Measurements from ENCODE around the gene MARVELD2.
"Not testable (repeated sequence)": the region's sequence is repeated elsewhere in the genome, so short reads cannot be mapped to it uniquely, and the experiment has no call there.

The MARVELD2 gene

GRCh38 chr5:69450527-69450926 is 35.6 kb downstream of the MARVELD2 start:
- DNase-seq: not testable (repeated sequence)

DNA sequence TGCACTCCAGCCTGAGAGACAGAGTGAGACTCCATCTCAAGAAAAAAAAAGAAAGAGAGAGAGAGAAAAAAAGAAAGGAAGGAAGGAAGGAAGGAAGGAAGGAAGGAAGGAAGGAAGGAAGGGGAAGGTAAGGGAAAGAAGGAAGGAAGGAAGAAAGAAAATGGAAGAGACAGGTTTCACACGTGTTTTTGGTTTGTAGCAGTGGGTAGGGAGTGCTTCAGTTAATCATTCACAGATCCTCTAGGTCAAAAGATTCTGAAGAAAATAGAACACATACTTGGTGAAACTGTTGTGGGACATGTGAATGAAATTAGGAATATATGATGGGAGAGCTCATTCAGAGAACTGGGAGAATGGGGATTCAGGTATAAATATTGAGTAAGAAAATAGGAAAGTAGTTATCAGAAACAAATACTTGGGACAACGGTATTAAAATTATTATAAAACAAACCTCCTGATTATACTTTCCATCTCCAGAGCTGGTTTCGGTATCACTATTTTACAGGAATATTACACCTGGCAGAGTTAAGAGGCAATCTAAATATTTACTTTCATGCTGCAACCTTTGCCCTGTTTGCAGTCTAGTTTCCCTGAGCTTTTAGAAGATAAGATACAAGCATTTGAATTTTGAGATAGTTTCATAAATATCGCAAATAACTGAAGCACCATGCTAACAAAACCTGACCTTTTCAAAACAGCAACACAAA is 37.2 kb downstream of the MARVELD2 start:
- no peak for DNase-seq

GRCh38 chr5:69453487-69453886 is 38.6 kb downstream of the MARVELD2 start:
- not testable (repeated sequence) for DNase-seq

- DNase-seq: no peak
Measured at GRCh38 chr5:69454460-69455249, 39.7 kb downstream of the MARVELD2 start.

GRCh38 chr5:69455428-69455988 is 40.6 kb downstream of the MARVELD2 start:
- DNase-seq: not testable (repeated sequence)

GRCh38 chr5:69462170-69462569 is 47.3 kb downstream of the MARVELD2 start:
- DNase-seq: no peak

DNA sequence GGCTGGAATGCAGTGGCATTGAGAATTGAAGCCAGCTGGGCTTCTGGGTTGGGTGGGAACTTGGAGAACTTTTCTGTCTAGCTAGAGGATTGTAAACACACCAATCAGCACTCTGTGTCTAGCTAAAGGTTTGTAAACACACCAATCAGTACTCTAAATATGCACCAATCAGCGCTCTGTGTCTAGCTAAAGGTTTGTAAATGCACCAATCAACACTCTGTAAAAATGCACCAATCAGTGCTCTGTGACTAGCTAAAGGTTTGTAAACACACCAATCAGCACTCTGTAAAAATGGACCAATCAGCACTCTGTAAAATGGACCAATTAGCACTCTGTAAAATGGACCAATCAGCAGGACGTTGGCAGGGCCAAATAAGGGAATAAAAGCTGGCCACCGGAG is 51.5 kb downstream of the MARVELD2 start:
- not testable (repeated sequence) for DNase-seq

DNA sequence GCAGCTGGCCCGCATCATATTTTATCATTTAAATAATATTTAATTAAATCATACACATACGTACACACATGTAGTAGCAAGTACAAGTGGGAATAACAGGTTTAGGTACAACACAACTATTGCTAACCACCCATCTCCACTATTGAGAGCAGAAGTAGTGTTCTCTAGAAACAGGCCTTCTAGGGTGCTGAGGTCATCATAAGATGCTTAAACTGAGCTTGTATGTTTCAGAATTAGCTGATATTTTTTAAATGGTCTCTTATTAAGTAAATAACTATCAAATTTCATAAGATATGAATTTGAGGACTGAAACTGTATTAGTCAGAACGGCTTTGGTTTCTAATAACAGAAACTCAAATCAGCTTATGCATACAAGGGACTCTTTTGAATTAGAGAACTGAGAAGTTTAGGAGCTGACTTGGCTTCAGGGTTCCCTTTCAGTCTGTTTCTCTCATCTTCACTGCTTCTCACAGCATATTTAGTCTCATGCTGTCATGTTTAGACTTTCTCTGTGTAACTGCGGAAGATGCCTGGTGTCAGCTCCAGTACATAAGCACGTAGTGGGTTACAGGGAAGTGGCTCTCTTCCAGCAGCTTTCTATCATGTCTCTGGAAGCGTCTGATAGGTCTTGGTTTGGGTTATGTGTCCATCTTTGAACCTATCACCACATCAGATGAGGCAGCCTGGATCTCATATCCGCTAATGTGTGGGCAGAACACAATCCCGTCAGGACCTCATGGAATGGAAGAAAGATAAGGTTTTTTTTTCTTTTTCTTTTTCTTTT is 52.7 kb downstream of the MARVELD2 start:
- no peak for DNase-seq

DNA sequence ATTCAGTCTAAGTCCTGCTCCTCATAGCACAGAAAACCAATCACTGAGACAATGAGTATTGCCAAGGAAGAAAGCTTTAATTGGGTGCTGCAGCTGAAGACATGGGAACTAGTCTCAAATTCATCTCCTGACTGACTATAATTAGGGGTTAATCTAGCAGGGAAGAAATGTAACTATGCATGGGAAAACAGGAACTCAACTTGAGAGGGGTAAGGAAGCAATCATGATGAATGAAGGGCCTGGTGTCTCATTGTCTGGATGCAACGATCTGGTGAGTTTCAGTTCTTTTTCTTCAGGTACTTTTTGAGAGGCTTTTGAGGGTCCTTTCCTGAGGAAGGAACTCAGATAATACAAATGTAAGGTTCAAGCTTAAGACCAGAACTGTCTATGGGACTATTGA is 53.7 kb downstream of the MARVELD2 start:
- no peak for DNase-seq

- DNase-seq: not testable (repeated sequence)
Measured at GRCh38 chr5:69471516-69471915, 56.6 kb downstream of the MARVELD2 start.

DNA sequence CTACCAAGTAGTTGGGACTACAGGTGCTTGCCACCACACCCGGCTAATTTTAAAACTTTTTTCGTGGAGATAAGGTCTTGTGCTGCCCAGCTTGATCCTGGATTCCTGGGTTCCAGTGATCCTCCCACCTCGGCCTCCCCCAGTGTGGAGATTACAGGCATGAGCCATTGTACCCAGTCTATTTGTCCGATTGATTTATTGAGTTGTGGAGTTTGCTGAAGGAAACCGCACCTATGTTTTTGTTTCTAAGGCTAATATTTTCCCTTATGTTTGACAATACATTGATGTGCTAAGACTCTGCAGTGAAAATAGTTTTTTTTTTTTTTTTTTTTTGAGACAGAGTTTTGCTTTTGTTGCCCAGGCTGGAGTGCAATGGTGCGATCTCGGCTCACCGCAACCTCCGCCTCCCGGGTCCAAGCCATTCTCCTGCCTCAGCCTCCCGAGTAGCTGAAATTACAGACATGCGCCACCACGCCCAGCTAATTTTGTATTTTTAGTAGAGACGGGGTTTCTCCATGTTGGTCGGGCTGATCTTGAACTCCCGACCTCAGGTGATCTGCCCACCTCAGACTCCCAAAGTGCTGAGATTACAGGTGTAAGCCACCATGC is 57.7 kb downstream of the MARVELD2 start:
- DNase-seq: not testable (repeated sequence)

DNA sequence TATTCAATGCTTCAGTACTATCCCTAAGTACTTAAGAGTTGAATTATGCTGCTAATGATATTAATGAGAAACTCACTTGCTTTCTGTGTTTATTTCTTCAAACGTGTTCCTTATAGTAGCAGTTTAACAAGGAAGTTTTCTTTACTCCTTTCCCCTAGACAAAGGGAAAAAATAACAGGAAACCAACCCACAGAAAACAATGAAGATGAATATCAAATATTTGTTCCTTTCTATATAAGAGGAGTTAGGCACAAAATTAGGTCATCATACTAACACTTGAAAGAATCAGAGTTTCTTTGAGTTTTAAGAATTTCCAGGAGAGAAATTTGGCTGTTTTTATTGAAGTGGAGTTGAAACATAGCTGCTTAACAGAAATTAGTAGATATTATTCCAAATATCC is 62.3 kb downstream of the MARVELD2 start:
- DNase-seq: no peak

GRCh38 chr5:69478296-69478695 is 63.4 kb downstream of the MARVELD2 start:
- not testable (repeated sequence) for DNase-seq

GRCh38 chr5:69484891-69485290 is 70.0 kb downstream of the MARVELD2 start:
- no peak for DNase-seq

DNA sequence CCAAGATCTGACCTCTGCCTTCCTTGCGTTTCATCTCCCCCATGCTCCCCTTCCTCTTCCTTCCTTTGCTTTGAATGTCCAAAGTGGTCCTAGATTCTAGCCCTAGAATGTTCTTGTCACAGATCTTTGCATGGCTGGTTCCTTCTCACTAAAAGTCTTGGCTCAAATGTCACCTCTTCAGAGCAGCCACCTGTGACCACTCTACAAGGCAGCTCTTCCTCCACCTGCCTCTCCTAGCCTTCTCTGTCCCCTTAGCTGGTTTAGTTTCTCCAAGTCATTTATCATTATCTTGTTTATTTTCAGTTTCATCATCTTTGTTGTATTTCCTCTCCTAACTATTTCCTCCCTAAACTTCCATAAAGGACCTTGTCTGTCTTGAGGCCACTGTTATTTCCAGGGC is 70.6 kb downstream of the MARVELD2 start:
- DNase-seq: no peak

- no peak for DNase-seq
Measured at GRCh38 chr5:69489246-69489645, 74.3 kb downstream of the MARVELD2 start.

DNA sequence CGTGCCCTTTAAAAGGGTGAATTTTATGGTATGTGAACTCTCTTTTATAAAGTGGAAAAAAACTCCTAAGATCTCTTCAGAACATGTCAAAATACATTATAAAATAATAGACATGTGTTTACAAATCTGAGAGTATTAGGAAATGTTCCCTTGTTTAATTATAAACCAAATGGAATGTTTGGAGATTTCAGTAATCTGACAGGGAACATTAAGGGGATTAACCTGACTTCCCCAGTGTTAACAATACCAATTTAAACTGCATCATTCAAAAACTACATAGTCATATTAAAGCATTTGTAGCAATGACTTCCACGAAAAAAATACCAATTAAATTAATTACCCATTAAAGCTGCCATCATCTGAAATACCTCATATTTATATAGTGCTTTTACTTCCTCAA is 76.1 kb downstream of the MARVELD2 start:
- no peak for DNase-seq

DNA sequence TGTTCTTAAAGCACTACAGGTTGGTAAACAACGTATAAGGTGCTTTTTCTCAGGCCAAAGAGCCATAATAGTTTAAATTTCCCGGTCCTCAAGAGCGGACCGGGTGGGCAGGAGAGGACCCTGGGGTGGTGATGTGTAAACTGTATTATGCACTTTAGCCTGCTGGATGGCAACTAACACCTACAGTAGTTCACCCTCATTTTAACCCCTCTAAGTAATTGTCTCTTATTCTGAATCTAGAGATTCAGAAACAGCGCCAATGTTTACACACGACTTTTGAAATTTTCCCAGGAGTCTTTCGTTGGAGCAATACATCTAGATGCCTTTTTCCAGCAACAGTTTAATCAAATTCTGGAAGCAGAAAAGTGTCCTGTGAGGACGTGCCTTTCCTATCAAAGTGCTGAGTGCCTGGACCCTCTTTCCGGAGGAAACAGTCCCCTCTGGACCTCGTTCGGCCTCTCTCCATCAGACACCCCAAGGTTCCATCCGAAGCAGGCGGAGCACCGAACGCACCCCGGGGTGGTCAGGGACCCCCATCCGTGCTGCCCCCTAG is 77.0 kb downstream of the MARVELD2 start:
- no peak for DNase-seq

DNA sequence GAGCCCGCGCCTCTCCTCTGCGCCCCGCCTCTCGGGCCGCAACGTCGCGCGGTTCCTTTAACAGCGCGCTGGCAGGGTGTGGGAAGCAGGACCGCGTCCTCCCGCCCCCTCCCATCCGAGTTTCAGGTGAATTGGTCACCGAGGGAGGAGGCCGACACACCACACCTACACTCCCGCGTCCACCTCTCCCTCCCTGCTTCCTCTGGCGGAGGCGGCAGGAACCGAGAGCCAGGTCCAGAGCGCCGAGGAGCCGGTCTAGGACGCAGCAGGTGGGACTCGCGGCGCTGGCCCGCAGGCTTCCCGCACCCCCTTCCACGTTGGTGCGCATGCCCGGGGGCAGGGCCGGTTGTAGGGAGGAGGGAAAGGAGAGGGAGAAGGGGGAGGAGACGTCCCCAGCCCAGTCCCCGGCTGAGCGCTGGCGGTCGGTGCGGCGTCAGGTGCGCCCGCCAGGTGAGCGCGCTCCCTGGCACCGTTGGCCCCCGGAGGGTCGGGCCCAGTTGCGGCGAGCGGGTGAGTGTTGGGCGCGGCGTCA is 77.5 kb downstream of the MARVELD2 start, which contains the start of gene OCLN:
TSS of gene OCLN (plus strand) at position 400 of the 532 bp plus-strand sequence. CDS start 11,455 bp downstream, outside the sequence.
- DNase-seq: no peak

GRCh38 chr5:69492923-69493395 is 78.0 kb downstream of the MARVELD2 start:
- no peak for DNase-seq

DNA sequence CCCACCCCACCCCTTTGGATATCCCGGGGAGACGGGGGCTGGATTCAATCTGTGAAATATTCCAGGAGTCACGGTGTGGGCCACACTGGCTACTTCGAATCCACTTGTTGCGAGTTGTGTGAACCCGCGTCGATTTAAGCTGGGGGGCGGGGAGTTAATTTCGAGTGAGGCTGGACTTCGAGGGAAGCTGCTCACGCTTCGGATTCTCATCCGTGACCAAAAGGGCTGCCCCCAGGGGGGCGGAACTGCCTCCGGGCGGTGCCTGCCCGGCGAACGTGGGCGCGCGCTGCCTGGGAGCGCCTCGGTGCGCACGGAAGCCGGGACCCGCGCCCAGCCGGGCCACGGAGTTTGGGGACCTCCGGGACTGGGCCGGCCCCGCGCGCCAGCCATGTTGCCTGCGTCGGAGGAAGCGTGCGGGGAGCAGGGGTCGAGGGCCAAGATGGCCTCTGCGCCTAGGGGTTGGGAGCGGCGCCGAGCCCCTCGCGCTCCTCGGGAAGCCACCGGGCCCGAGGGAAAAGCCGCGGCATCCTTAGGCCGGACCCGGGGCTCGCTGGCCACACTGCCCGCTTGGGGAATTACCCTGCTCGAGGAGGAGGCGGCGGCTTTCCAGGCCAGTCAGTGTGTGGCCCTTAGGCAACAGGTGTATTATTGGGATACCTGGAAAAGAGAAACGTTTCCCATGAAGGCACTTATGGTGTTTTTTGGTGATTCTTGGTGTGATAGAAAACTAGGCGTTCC is 78.6 kb downstream of the MARVELD2 start:
- DNase-seq: no peak

All from KG1 (cell line).